B cell (primary cell): ENCODE measurements around the gene NET1. TPM values are rescaled to one million over a fixed set of nuclear protein-coding genes. Genes with fewer than 3 reads are reported as not detected.

Experiments used
- ATAC-seq: fragments of 200-7000 bp; cut with Tn5 transposase; one replicate; pipeline ENCODE4 v1.10.0; 2021; ENCODE audit warnings: low read depth, mild to moderate bottlenecking, moderate number of reproducible peaks, moderate library complexity
- CTCF ChIA-PET: fragments of 350-600 bp; sonication (Branson Sonifier 250); formaldehyde crosslinking; loops from one replicate; lab custom pipeline; 2021; ENCODE audit warnings: antibody characterized with exemption, inconsistent platforms; lab: Charles Lee
- POLR2A ChIA-PET: fragments of 350-600 bp; sonication (Branson Sonifier 250); formaldehyde crosslinking; loops from one replicate; lab custom pipeline; 2021; ENCODE audit warnings: antibody characterized with exemption; lab: Charles Lee
- DNase-seq: peaks from one replicate; pipeline ENCODE4 v3.0.0; 2013
- H2AFZ ChIP-seq: 2 replicates; pipeline ENCODE4 v1.6.1; 2012; ENCODE audit warnings: mild to moderate bottlenecking, low read depth, low read length; ENCODE audit not compliant: insufficient read depth, poor library complexity, severe bottlenecking
- H3K27ac ChIP-seq, 2 donors: 1 replicate in 1 of 2; 2 replicates in 1 of 2; pipeline ENCODE4 v1.5.1; 2012 to 2013; ENCODE audit warnings: low read length in 2 of 2, mild to moderate bottlenecking in 2 of 2, moderate library complexity in 1 of 2
- H3K27me3 ChIP-seq, 4 experiments: fragments of 200-600 bp in 1 of 4; sonication (generic) in 1 of 4; replicated peaks in 1 of 4; 1 replicate in 2 of 4; 2 replicates in 2 of 4; pipeline versions ENCODE4 v1.6.1 to v1.7.0; 2013 to 2016; ENCODE audit warnings: low read length in 3 of 4, mild to moderate bottlenecking in 2 of 4, mixed read lengths in 1 of 4, moderate library complexity in 1 of 4; ENCODE audit not compliant: insufficient read depth in 4 of 4, control insufficient read depth in 3 of 4; ENCODE audit errors: control extremely low read depth in 1 of 4
- H3K36me3 ChIP-seq, 2 experiments: replicated peaks in 1 of 2; 1 replicate in 1 of 2; 2 replicates in 1 of 2; pipeline versions ENCODE4 v1.6.1 to v1.7.1; 2013; ENCODE audit warnings: low read length in 1 of 2; ENCODE audit not compliant: insufficient read depth in 2 of 2, control insufficient read depth in 1 of 2; ENCODE audit errors: control extremely low read depth in 1 of 2, extremely low read depth in 1 of 2
- H3K4me1 ChIP-seq, 2 donors: fragments of 200-600 bp in 1 of 2; sonication (generic) in 1 of 2; 1 replicate in 1 of 2; 2 replicates in 1 of 2; pipeline versions ENCODE4 v1.5.1 to v1.6.1; 2013 to 2017; ENCODE audit warnings: low read length in 2 of 2; ENCODE audit not compliant: control insufficient read depth in 2 of 2, insufficient read depth in 2 of 2
- H3K4me2 ChIP-seq: replicated peaks from 2 replicates; pipeline ENCODE3; 2012; ENCODE audit warnings: mild to moderate bottlenecking, low read depth, low read length; ENCODE audit not compliant: poor library complexity, severe bottlenecking
- H3K4me3 ChIP-seq, 5 experiments: fragments of 200-600 bp in 1 of 5; sonication (generic) in 1 of 5; 1 replicate in 3 of 5; 2 replicates in 2 of 5; pipeline versions ENCODE4 v1.5.1 to v1.7.0; 2011 to 2016; ENCODE audit warnings: low read length in 4 of 5, mild to moderate bottlenecking in 4 of 5, low read depth in 2 of 5, control low read depth in 1 of 5, moderate library complexity in 1 of 5; ENCODE audit not compliant: insufficient read depth in 1 of 5; ENCODE audit errors: control extremely low read depth in 1 of 5, extremely low read depth in 1 of 5
- H3K79me2 ChIP-seq: fragments of 200-600 bp; sonication (generic); one replicate; pipeline ENCODE4 v1.6.0; 2016; ENCODE audit warnings: low read length; ENCODE audit not compliant: control insufficient read depth, insufficient read depth
- H3K9ac ChIP-seq: fragments of 200-600 bp; sonication (generic); 2 replicates; pipeline ENCODE4 v1.6.1; 2017; ENCODE audit warnings: mild to moderate bottlenecking, low read length, moderate library complexity
- H3K9me3 ChIP-seq, 3 donors: one replicate each; pipeline versions ENCODE4 v1.6.1 to v1.7.1; 2013; ENCODE audit warnings: low read length in 2 of 3; ENCODE audit not compliant: control insufficient read depth in 2 of 3, insufficient read depth in 1 of 3; ENCODE audit errors: control extremely low read depth in 1 of 3
- H4K20me1 ChIP-seq: 2 replicates; pipeline ENCODE4 v1.6.0; 2012; ENCODE audit warnings: mild to moderate bottlenecking, low read length; ENCODE audit not compliant: insufficient read depth, control insufficient read depth, poor library complexity, severe bottlenecking
- H3K27ac Mint-ChIP-seq: one replicate; pipeline ENCODE4 v1.8.0; 2021; ENCODE audit warnings: mixed read lengths
- H3K27me3 Mint-ChIP-seq: one replicate; pipeline ENCODE4 v1.8.0; 2021; ENCODE audit warnings: mixed read lengths
- H3K4me1 Mint-ChIP-seq: one replicate; pipeline ENCODE4 v1.8.0; 2021; ENCODE audit warnings: mixed read lengths
- H3K4me3 Mint-ChIP-seq: one replicate; pipeline ENCODE4 v1.8.0; 2021; ENCODE audit warnings: mixed read lengths
- H3K9me3 Mint-ChIP-seq: one replicate; pipeline ENCODE4 v1.8.0; 2022; ENCODE audit warnings: mixed read lengths; ENCODE audit not compliant: insufficient read depth
- CTCF ChIP-seq: fragments of 200-600 bp; IDR thresholded peaks from one replicate; pipeline ENCODE4 v1.8.0; 2022; ENCODE audit warnings: antibody characterized with exemption, mild to moderate bottlenecking
- EZH2 ChIP-seq: IDR thresholded peaks from 2 replicates; pipeline ENCODE4 v1.6.1; 2012; ENCODE audit warnings: borderline replicate concordance, low read depth, mild to moderate bottlenecking, moderate library complexity, low read length; ENCODE audit not compliant: insufficient read depth, poor library complexity, severe bottlenecking
- WGBS: methylation state at CpG from one replicate; pipeline ENCODE4 v1.1.5; 2013; ENCODE audit warnings: missing lambda C conversion rate; ENCODE audit not compliant: insufficient coverage; 5-methylcytosine and 5-hydroxymethylcytosine counted together
- intact Hi-C: fragments of 100-400 bp; cut with micrococcal nuclease; formaldehyde crosslinking; loops from one replicate; pipeline ENCODE4 v1.10.0; 2022
- polyA plus RNA-seq: library from polyadenylated mRNA; depleted of rRNA; stranded (reverse); fragments of >200 nt; gene quantifications from 2 replicates; pipeline ENCODE4 v1.2.3, GENCODE V29; 2012
- total RNA-seq, 2 donors: library from RNA; stranded (reverse); fragments of 120-200 nt in 1 of 2; gene quantifications; 1 replicate in 1 of 2; 2 replicates in 1 of 2; pipeline versions ENCODE4 v1.2.3 to v1.2.4, GENCODE V29; 2013 to 2022

The NET1 gene
- total and polyA plus RNA-seq, 2 donors (not counting 1 experiment from before 2014, with no cell fraction given), result 3.5 to 6.4 TPM

GRCh38 chr10:5404208-5405041 is 7.9 kb upstream of the NET1 start, which contains the start of gene TUBAL3:
TUBAL3 (minus strand) TSS chr10:5404828; CDS start chr10:5404792, 36 bp downstream.
- H3K4me3 Mint-ChIP-seq, result no peak within 1 kb of the TSS
- POLR2A ChIA-PET, result no interaction called here
- no peak for ATAC-seq

More at GRCh38 chr10:5404208-5405041, 7.9 kb upstream of the NET1 start, which contains the start of gene TUBAL3:
- Histone ChIP-seq H3K4me2 (no peak within 1 kb of the TSS), H3K36me3 (no peaks in the 10 kb centered on the region), H2AFZ (no peak within 1 kb of the TSS), H3K4me1 (no peaks in the 10 kb centered on the region), H3K9me3 (no peaks in the 10 kb centered on the region), H3K9ac (no peak within 1 kb of the TSS), H4K20me1 (no peaks in the 10 kb centered on the region), H3K27ac (no peak within 1 kb of the TSS), H3K27me3 (peaks cover 0 to 2% (median under 1%) of the 10 kb centered on the region in 4 experiments), H3K79me2 (no peaks in the 10 kb centered on the region), H3K4me3 (no peak within 1 kb of the TSS)
- H3K27ac Mint-ChIP-seq, result no peak within 1 kb of the TSS
- H3K27me3 Mint-ChIP-seq, result peaks cover 19% of the 10 kb centered on the region
- no peaks in the 10 kb centered on the region for H3K9me3 Mint-ChIP-seq
- TF ChIP-seq EZH2 (no peak), CTCF (no peak)
- H3K4me1 Mint-ChIP-seq, result no peaks in the 10 kb centered on the region
- 80% methylated on average over 1 of the region's 8 CpGs for WGBS
- intact Hi-C loops, result no loop called here
- DNase-seq, result no peak
- CTCF ChIA-PET, result interaction anchor here (1.0 to 1.5 kb wide), 2 partner anchors 37 to 219 kb away, joined by 4 to 5 read pairs; no protein-coding TSS in a partner anchor
